SK-N-SH (cell line): ENCODE data around the gene USO1. TPM values are rescaled to one million over a fixed set of nuclear protein-coding genes. Genes with fewer than 3 reads are reported as not detected.

Experiments used
- CTCF ChIA-PET: fragments of 300-600, 350-600 bp; formaldehyde crosslinking; extraction: SDS; loops from one replicate; lab custom pipeline; 2021; lab: Yijun Ruan, JAX
- POLR2A ChIA-PET: fragments of 350-600 bp; sonication (Branson Sonifier 250); formaldehyde crosslinking; extraction: SDS; loops from one replicate; lab custom pipeline; 2020; ENCODE audit warnings: antibody characterized with exemption, inconsistent platforms; lab: Yijun Ruan, JAX
- DNase-seq: peaks from one replicate; pipeline ENCODE4 v3.0.0; 2012
- H2AFZ ChIP-seq: fragments of 200-600 bp; sonication (generic); 2 replicates; pipeline ENCODE4 v1.8.1; 2016; ENCODE audit warnings: antibody characterized with exemption, mild to moderate bottlenecking, low read depth
- H3F3A ChIP-seq: fragments of 200-600 bp; sonication (generic); replicated peaks from 2 replicates; pipeline ENCODE3; 2016; ENCODE audit warnings: antibody characterized with exemption, mild to moderate bottlenecking; ENCODE audit not compliant: insufficient read depth
- H3K27ac ChIP-seq, 2 experiments: fragments of 200-500 bp in 1 of 2; fragments of 200-600 bp in 1 of 2; sonication (Bioruptor generic) in 1 of 2; sonication (generic), shearing (Covaris generic) in 1 of 2; 2 replicates each; pipeline versions ENCODE4 v1.5.1 to v1.6.1; 2014 to 2016; ENCODE audit warnings: low read depth in 2 of 2, inconsistent platforms in 1 of 2, low read length in 1 of 2, mild to moderate bottlenecking in 1 of 2, mixed read lengths in 1 of 2
- H3K27me3 ChIP-seq: fragments of 200-600 bp; sonication (generic), shearing (Covaris generic); 2 replicates; pipeline ENCODE4 v1.6.1; 2016; ENCODE audit warnings: mixed run types; ENCODE audit not compliant: insufficient read depth
- H3K36me3 ChIP-seq, 2 experiments: fragments of 200-500 bp in 1 of 2; fragments of 200-600 bp in 1 of 2; sonication (Bioruptor generic) in 1 of 2; sonication (generic) in 1 of 2; replicated peaks in 1 of 2; 2 replicates each; pipeline versions ENCODE3 to v1.5.1; 2014 to 2016; ENCODE audit warnings: low read length in 1 of 2, mild to moderate bottlenecking in 1 of 2; ENCODE audit not compliant: insufficient read depth in 2 of 2, control insufficient read depth in 1 of 2
- H3K4me1 ChIP-seq, 2 experiments: fragments of 200-500 bp in 1 of 2; fragments of 200-600 bp in 1 of 2; sonication (Bioruptor generic) in 1 of 2; sonication (generic), shearing (Covaris generic) in 1 of 2; 2 replicates each; pipeline versions ENCODE4 v1.5.1 to v1.6.1; 2014 to 2016; ENCODE audit warnings: low read depth in 1 of 2, low read length in 1 of 2, mixed run types in 1 of 2; ENCODE audit not compliant: insufficient read depth in 2 of 2, control insufficient read depth in 1 of 2
- H3K4me2 ChIP-seq: fragments of 200-600 bp; sonication (generic), shearing (Covaris generic); 2 replicates; pipeline ENCODE4 v1.6.1; 2017; ENCODE audit warnings: mixed run types
- H3K4me3 ChIP-seq, 2 experiments: fragments of 200-500 bp in 1 of 2; fragments of 200-600 bp in 1 of 2; sonication (Bioruptor generic) in 1 of 2; sonication (generic), shearing (Covaris generic) in 1 of 2; 2 replicates each; pipeline versions ENCODE4 v1.5.1 to v1.8.1; 2014 to 2016; ENCODE audit warnings: low read depth in 2 of 2, inconsistent platforms in 1 of 2, low read length in 1 of 2, mild to moderate bottlenecking in 1 of 2, mixed read lengths in 1 of 2, moderate library complexity in 1 of 2
- H3K79me2 ChIP-seq: fragments of 200-600 bp; sonication (generic); 2 replicates; pipeline ENCODE4 v1.8.1; 2017; ENCODE audit warnings: mild to moderate bottlenecking; ENCODE audit not compliant: insufficient read depth
- H3K9ac ChIP-seq: fragments of 200-600 bp; sonication (generic); 2 replicates; pipeline ENCODE4 v1.6.1; 2017; ENCODE audit warnings: mixed run types
- H3K9me2 ChIP-seq: fragments of 200-600 bp; sonication (generic); 2 replicates; pipeline ENCODE4 v1.6.1; 2017; ENCODE audit warnings: mixed run types
- H3K9me3 ChIP-seq: fragments of 200-600 bp; sonication (generic); 2 replicates; pipeline ENCODE4 v1.6.1; 2017; ENCODE audit warnings: mixed run types, mild to moderate bottlenecking, moderate library complexity
- H4K20me1 ChIP-seq: fragments of 200-600 bp; sonication (generic); 2 replicates; pipeline ENCODE4 v1.6.1; 2017; ENCODE audit warnings: mild to moderate bottlenecking, mixed run types; ENCODE audit not compliant: insufficient read depth
- CHD2 ChIP-seq: fragments of 150-350 bp; IDR thresholded peaks from 2 replicates; pipeline ENCODE4 v1.6.1; 2018; ENCODE audit warnings: low read length; ENCODE audit not compliant: partially characterized antibody
- CTCF ChIP-seq: fragments of 200-600 bp; sonication (generic); IDR thresholded peaks from 2 replicates; pipeline ENCODE4 v1.6.1; 2017; ENCODE audit warnings: antibody characterized with exemption, mild to moderate bottlenecking, moderate library complexity
- GABPA ChIP-seq: IDR thresholded peaks from 2 replicates; pipeline ENCODE4 v1.4.0; 2012; ENCODE audit warnings: low read depth, mild to moderate bottlenecking
- GATA2 ChIP-seq: sonication (generic); formaldehyde crosslinking; IDR thresholded peaks from 2 replicates; pipeline ENCODE4 v1.5.0; 2020; ENCODE audit warnings: mild to moderate bottlenecking, missing genetic modification reagents
- JUND ChIP-seq: IDR thresholded peaks from 2 replicates; pipeline ENCODE4 v1.4.0; 2012
- MAX ChIP-seq: IDR thresholded peaks from 2 replicates; pipeline ENCODE4 v1.4.0; 2012; ENCODE audit warnings: low read depth
- MXI1 ChIP-seq: IDR thresholded peaks from 2 replicates; pipeline ENCODE4 v1.6.1; 2012; ENCODE audit warnings: mild to moderate bottlenecking, low read depth, low read length, improper control_type of control experiment
- NRF1 ChIP-seq: IDR thresholded peaks from 2 replicates; pipeline ENCODE4 v1.6.1; 2012; ENCODE audit warnings: low read depth, mild to moderate bottlenecking, low read length
- POLR2AphosphoS5 ChIP-seq: IDR thresholded peaks from 2 replicates; pipeline ENCODE4 v1.6.1; 2012; ENCODE audit warnings: low read depth, low read length
- RAD21 ChIP-seq: IDR thresholded peaks from 2 replicates; pipeline ENCODE4 v1.6.1; 2012; ENCODE audit warnings: mild to moderate bottlenecking, low read length
- RCOR1 ChIP-seq: fragments of 150-350 bp; IDR thresholded peaks from 2 replicates; pipeline ENCODE4 v1.6.1; 2017; ENCODE audit warnings: antibody characterized with exemption, low read length
- RFX5 ChIP-seq: IDR thresholded peaks from 2 replicates; pipeline ENCODE4 v1.6.1; 2012; ENCODE audit warnings: mild to moderate bottlenecking, improper control_type of control experiment, low read length
- SIN3A ChIP-seq: IDR thresholded peaks from 2 replicates; pipeline ENCODE4 v1.6.1; 2012; ENCODE audit warnings: low read depth, mild to moderate bottlenecking, low read length, moderate library complexity, borderline replicate concordance
- SMC3 ChIP-seq: IDR thresholded peaks from 2 replicates; pipeline ENCODE4 v1.6.1; 2012; ENCODE audit warnings: low read depth, low read length, improper control_type of control experiment
- TEAD4 ChIP-seq: IDR thresholded peaks from 2 replicates; pipeline ENCODE4 v1.4.0; 2012; ENCODE audit warnings: mild to moderate bottlenecking, borderline replicate concordance; ENCODE audit not compliant: insufficient read depth
- ZBTB33 ChIP-seq: IDR thresholded peaks from 2 replicates; pipeline ENCODE4 v1.4.0; 2012; ENCODE audit warnings: low read depth, borderline replicate concordance
- WGBS: methylation state at CpG from one replicate; pipeline ENCODE4 v1.1.6; 2017; ENCODE audit warnings: low lambda C conversion rate; 5-methylcytosine and 5-hydroxymethylcytosine counted together
- polyA plus RNA-seq, 3 experiments: library from polyadenylated mRNA; depleted of rRNA; stranded (reverse); fragments of >200 nt; gene quantifications; 2 replicates each; pipeline ENCODE4 v1.2.3, GENCODE V29; 2012

The USO1 gene
- polyA plus RNA-seq, 1 of the 3 experiments (the other 2 are of a cell fraction) = 25.6 TPM

GRCh38 chr4:75786526-75786925, 62.1 kb downstream of the USO1 start:
- Histone ChIP-seq H3K27ac (no peak overlapping the region), H3K4me2 (no peak overlapping the region), H3K9ac (no peak overlapping the region), H3F3A (peaks cover 10% of the 10 kb centered on the region), H3K27me3 (no peaks in the 10 kb centered on the region), H3K4me1 (no peaks in the 10 kb centered on the region), H3K36me3 (peaks cover 57 to 84% of the 10 kb centered on the region in 2 experiments), H2AFZ (no peak overlapping the region), H3K79me2 (no peaks in the 10 kb centered on the region; the same call in 1 of the 2 replicates), H3K9me2 (no peaks in the 10 kb centered on the region), H3K9me3 (no peaks in the 10 kb centered on the region), H4K20me1 (no peaks in the 10 kb centered on the region), H3K4me3 (no peak overlapping the region)
- no peak for DNase-seq
- ChIA-PET POLR2A (no interaction called here), CTCF (no interaction called here)
- 78% methylated on average over 1 of the region's 1 CpG for WGBS
- TF ChIP-seq RAD21 = no peak
- TF ChIP-seq MAX = no peak
- TF ChIP-seq SMC3 = no peak

GRCh38 chr4:75786938-75787337, 62.6 kb downstream of the USO1 start:
- WGBS = 91% methylated on average over 1 of the region's 1 CpG
- CTCF ChIA-PET = no interaction called here
- peaks cover 53 to 88% of the 10 kb centered on the region in 2 experiments for H3K36me3 ChIP-seq
- DNase-seq = no peak
- H4K20me1 ChIP-seq = no peaks in the 10 kb centered on the region
- no peak overlapping the region for H3K9ac ChIP-seq
- H3F3A ChIP-seq = peaks cover 10% of the 10 kb centered on the region
- H3K4me1 ChIP-seq = no peaks in the 10 kb centered on the region
- no peak overlapping the region for H2AFZ ChIP-seq
- H3K9me2 ChIP-seq = no peaks in the 10 kb centered on the region
- no peaks in the 10 kb centered on the region for H3K9me3 ChIP-seq
- H3K27me3 ChIP-seq = no peaks in the 10 kb centered on the region
- POLR2A ChIA-PET = no interaction called here
- H3K27ac ChIP-seq = no peak overlapping the region
- no peak overlapping the region for H3K4me3 ChIP-seq
- no peaks in the 10 kb centered on the region; the same call in 1 of the 2 replicates for H3K79me2 ChIP-seq
- no peak for TF ChIP-seq TEAD4
- no peak for TF ChIP-seq RFX5
- no peak for TF ChIP-seq CTCF
- TF ChIP-seq JUND = no peak
- no peak overlapping the region for H3K4me2 ChIP-seq

- Histone ChIP-seq H3K79me2 (no peaks in the 10 kb centered on the region; the same call in 1 of the 2 replicates), H3F3A (peaks cover 20% of the 10 kb centered on the region), H3K27me3 (no peaks in the 10 kb centered on the region), H4K20me1 (no peaks in the 10 kb centered on the region), H3K9me3 (no peaks in the 10 kb centered on the region), H3K4me1 (no peaks in the 10 kb centered on the region), H3K9ac (no peak overlapping the region), H2AFZ (no peak overlapping the region), H3K27ac (no peak overlapping the region), H3K9me2 (no peaks in the 10 kb centered on the region), H3K4me2 (no peak overlapping the region), H3K36me3 (peaks cover 47 to 84% of the 10 kb centered on the region in 2 experiments), H3K4me3 (no peak overlapping the region)
- ChIA-PET CTCF (interaction anchor here (0.5 to 1.7 kb wide), 2 partner anchors 11 to 25 kb away, joined by 3 read pairs; no protein-coding TSS in a partner anchor), POLR2A (no interaction called here)
- 91% methylated on average over 1 of the region's 1 CpG for WGBS
- DNase-seq = no peak
- no peak for TF ChIP-seq JUND
- TF ChIP-seq SIN3A = no peak
- no peak for TF ChIP-seq CHD2
- TF ChIP-seq GATA2 (CRISPR knock-in tag) = no peak
- TF ChIP-seq MXI1 = no peak
- TF ChIP-seq POLR2AphosphoS5 = no peak
- TF ChIP-seq TEAD4 = no peak
- TF ChIP-seq ZBTB33 = no peak
- TF ChIP-seq NRF1 = no peak
- no peak for TF ChIP-seq GABPA
- TF ChIP-seq RCOR1 = no peak
- no peak for TF ChIP-seq RFX5
These were observed 65.6 kb downstream of the USO1 start for GRCh38 chr4:75790024-75790423.
